TTC549 (cell line): ENCODE data around the gene PPM1N.
A peak's percentile ranks its signal among the peaks of the same experiment; 100 is the strongest.

ENCODE experiments used
- FAIRE-seq: peaks from 2 replicates; lab custom pipeline; 2012; peaks lifted over from hg19 to GRCh38; lab: Jason Lieb, UNC

PPM1N gene

GRCh38 chr19:45470762-45471081 lies 27.5 kb upstream of the PPM1N start:
- no peak for FAIRE-seq

DNA sequence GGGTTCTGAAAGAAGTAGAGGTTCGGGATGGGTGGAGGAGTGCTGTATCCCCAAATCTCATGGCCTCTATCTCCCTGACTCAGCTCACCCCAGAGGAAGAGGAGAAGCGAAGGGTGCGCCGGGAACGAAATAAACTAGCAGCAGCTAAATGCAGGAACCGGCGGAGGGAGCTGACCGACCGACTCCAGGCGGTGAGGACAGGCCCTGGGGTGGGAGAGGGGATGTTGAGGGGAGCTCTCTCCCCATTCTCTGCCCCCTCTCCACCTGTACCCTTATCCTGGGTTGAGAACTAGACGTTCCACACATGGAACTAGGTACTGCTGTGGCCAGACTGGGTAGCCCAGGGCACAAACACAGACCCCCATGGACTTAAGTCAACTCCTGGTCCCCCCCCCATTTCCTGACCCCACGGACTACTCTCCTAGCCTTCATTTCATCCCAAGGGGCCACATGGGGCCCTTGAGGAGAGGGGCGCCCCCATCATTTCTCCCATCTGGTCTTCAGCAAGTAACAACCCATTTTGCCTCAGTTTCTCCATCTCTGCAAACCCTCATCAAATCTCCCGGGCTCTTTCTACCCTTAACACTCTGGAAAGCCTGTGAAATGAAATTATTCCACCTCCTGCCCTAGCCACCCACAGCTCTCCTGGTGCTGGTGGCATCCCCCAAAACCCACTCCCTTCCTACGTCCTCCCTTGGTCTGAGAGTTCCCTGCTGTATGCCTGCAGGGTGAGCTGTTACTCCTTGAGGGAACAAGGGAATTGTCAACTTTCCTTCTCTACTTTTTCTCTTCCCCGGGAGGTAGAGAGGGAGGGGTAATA lies 26.9 kb upstream of the PPM1N start:
- FAIRE-seq: no peak

DNA sequence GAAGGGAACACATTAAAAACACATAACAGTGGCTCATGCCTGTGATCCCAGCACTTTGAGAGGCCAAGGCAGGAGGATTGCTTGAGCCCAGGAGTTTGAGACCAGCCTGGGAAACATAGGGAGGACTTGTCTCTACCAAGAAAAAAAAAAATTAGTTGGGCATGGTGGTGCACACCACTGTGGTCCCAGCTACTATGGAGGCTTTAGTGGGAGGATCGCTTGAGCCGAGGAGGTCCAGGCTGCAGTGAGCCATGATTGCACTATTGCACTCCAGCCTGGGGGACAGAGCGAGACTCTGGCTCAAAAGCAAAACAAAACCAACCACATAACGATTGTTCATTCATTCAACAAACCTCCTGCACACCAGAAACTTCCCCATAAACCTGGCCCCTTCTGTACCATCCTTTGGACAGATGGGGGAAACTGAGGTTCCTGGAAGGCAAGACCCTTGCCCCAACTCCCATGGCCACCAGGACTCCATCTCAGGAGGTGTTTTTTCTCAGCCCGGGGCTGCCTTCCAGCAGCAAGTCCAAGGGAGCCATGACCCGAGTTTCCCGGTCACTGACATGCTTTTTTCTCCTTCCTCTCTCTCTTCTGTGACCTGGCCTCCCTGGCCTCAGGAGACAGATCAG lies 26.2 kb upstream of the PPM1N start:
- no peak for FAIRE-seq

- FAIRE-seq: no peak
Measured at GRCh38 chr19:45472563-45473366, 25.5 kb upstream of the PPM1N start.

DNA sequence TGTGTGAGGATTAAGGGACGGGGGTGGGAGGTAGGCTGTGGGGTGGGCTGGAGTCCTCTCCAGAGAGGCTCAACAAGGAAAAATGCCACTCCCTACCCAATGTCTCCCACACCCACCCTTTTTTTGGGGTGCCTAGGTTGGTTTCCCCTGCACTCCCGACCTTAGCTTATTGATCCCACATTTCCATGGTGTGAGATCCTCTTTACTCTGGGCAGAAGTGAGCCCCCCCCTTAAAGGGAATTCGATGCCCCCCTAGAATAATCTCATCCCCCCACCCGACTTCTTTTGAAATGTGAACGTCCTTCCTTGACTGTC lies 24.9 kb upstream of the PPM1N start:
- no peak for FAIRE-seq

GRCh38 chr19:45473682-45474605 lies 24.3 kb upstream of the PPM1N start:
- FAIRE-seq: no peak

DNA sequence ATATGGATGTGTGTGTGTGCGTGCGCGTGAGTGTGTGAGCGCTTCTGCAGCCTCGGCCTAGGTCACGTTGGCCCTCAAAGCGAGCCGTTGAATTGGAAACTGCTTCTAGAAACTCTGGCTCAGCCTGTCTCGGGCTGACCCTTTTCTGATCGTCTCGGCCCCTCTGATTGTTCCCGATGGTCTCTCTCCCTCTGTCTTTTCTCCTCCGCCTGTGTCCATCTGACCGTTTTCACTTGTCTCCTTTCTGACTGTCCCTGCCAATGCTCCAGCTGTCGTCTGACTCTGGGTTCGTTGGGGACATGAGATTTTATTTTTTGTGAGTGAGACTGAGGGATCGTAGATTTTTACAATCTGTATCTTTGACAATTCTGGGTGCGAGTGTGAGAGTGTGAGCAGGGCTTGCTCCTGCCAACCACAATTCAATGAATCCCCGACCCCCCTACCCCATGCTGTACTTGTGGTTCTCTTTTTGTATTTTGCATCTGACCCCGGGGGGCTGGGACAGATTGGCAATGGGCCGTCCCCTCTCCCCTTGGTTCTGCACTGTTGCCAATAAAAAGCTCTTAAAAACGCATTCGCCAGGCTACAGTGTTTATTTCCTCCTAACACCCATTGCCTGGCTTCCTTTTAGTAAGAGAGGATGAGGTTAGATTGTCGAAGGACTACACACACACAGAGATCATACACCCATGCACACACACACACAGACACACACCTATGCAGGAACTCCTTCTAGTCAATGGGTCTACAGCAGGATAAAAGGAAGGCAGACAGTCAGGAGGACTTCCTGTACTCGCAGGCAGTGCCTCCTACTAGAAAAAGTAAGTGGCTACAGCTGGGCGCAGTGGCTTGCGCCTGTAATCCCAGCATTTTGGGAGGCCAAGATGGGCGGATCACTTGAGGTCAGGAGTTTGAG lies 23.4 kb upstream of the PPM1N start:
- FAIRE-seq: no peak

- FAIRE-seq: no peak
Measured at GRCh38 chr19:45475537-45476291, 22.5 kb upstream of the PPM1N start.

GRCh38 chr19:45476304-45476703 lies 21.9 kb upstream of the PPM1N start:
- FAIRE-seq: no peak

- FAIRE-seq: no peak
Measured at GRCh38 chr19:45477186-45477585, 21.1 kb upstream of the PPM1N start.

DNA sequence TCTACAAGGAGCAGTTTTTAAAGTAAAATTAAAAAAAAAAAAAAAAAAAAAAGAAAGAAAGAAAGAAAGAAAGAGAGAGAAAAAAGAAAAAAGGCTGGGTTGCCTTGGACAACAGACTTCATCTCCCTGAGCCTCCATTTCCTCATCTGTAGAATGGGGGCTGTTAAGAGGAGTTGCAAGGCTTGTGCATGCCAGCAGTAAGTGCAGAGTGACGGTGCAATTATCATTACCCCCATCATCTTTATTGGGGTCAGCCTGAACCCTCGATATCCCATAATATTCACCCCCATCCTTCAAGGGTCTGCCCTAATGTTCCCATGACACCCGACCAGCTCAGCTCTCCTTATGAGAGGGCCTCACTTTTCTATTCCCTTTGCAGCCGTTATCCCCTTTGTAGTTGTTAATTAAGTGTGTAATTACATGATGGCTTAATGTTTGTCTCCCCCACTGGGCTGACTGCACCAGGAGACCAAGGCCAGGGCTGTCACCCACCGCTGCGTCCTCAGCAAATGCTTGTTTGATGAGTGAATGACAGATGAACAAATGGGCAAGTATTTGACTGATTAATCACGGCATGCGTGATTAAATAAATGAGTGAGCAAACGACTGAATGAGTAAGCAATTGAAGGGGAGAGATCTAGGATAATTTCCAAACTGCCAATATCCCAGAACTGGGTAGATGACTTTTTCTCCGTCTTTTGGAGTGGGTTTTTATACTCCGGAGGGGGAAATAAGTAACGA lies 20.4 kb upstream of the PPM1N start:
- no peak for FAIRE-seq

DNA sequence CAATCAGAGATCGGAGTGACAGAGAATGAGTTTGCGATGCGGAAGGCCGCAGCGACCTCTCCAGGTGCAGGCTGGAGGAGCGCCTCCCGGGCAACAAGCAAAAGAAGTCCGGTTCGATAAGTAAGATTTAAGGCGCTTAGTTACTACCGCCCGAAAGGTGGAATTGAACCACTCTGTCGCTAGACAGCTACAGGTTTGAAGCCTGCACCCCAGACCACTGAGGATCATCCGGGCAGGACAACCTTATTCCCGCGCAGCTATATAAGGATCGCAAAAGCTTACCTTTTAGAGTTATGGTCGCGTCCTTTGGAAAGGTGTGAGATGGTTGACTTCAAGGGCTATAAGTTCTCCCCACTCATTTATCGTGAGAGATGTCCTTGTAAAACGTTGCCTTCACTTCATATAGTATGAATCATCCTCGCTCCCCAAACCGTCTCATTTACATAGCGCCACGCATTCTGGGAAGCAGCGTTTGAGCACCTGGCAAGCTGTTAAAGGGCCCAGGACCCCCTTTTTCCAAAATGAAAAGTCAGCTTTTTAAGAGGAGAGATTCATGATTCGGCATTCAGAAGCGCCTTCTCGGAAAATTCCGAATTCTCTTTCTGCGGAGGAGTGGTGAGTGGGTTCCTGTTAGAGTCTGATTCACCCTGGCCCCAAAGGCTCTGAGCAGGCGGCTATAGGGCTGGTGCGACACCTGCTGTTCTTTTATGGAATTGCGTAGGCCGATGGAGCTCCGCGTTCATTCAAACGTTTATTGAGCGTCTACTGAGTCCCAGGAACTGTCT lies 19.6 kb upstream of the PPM1N start:
- peak; percentile 88 for FAIRE-seq

DNA sequence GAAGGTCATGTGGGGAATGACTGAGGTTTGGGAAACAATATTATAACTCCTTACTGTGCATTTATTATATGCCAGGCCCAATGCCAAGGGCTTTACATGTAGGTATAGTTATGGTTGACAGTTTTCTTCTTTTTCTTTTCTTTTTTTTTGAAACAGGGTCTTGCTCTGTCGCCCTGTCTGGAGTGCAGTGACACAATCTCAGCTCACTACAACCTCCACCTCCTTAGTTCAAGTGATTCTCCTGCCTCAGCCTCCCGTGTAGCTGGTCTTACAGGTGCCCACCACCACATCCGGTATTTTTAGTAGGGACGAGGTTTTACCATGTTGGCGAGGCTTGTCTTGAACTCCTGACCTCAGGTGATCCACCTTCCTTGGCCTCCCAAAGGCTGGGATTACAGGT lies 15.2 kb upstream of the PPM1N start:
- no peak for FAIRE-seq

DNA sequence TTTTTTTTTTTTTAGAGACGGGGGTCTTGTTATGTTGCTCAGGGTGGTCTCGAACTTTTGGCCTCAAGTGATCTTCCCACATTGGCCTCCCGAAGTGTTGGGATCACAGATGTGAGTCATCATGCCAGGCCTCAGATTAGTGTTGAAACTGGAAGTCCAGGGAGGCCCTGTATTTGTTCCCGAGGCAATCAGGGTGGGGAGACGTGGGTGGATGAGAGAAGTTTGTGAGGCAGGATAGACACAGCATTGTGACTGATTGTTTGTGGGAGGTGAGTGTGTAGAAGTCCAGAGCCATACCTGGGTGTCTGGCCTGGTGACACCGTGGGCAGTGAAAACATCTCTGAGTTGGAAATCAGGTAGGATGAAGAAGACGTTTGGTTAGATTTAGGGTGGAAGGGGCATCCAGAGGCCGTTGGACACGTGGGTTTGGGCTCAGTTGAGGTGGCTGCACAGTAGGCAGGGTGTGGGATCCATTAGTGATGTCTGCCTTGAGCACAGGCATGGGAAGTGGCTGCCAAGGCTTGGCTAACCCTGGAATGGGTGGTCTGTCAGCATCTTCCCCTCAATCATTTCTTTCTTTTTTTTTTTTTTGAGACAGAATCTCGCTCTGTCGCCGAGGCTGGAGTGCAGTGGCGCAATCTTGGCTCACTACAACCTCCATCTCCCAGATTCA lies 13.8 kb upstream of the PPM1N start:
- FAIRE-seq: no peak

DNA sequence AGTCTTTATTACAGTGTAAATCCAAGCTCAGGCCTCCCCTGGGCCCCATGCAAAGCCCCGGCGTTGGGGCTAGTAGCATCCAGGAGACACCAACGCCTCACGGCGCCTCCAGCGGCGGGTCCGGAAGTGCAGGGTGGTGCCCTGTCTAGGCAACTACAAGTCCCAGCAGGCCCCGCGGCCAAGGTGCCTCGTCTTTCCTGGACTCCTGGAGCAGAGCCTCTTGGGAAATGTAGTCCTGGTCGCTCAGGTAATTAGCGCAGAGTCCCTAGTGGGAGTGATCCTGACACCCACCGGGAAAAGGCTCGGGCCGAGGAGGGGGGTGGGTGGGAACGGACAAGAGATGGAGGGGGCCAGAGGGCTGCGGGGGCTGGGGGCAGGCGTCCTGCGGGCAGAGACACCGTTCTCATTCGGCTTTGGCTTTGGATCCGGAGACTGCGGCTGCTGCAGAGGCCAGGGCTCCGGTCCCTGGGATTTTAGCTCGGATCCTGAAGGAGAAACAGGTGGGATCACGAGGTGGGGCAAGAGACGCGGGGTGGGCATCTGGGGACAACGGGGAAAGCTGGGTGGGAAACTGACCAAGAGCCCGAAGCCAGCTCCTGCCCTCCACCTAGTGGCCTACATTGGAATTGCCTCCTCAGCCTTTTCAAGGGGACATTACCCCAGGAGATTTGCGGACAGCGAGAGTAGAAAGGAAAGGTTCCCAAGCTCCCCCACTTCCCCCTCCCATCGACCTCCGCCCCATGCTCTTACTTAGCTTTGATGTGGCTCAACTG lies 12.8 kb upstream of the PPM1N start:
- peak; percentile 54 for FAIRE-seq

- no peak for FAIRE-seq
Measured at GRCh38 chr19:45488708-45489107, 9.5 kb upstream of the PPM1N start.

DNA sequence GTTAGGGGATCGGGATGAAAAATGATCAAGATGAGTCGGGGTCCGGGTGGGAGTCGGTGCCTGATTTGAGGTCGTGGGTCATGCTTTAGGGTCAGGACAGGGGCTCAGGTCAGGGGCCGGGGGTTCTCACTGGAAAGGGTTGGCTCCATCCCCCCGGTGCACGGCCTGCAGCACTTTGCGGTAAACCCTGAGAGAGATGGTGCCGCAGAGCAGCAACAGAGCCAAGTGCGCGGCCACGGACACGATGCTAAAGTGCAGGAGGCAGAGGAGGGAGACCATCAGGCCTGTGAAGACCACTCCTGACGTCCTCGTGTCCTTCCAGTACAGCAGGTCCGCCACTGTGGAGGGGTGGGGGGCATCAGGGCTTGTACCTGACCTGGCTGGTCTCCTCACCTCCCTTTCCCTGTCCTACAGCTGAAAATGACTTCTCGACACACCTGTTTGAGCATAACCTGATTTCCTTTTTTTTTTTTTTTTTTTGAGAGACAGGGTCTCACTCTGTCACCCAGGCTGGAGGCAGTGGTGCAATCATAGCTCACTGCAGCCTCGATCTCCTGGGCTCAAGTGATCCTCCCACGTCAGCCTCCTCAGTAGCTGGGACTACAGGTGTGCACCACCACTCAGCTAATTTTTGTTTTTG lies 8.9 kb upstream of the PPM1N start:
- FAIRE-seq: no peak
